Calu3 (cell line): ENCODE measurements around the gene KAT6B. TPM values are rescaled to one million over a fixed set of nuclear protein-coding genes. Genes with fewer than 3 reads are reported as not detected.

Experiments used
- BruUV-seq: library from RNA; stranded (reverse); fragments of 400-500 nt; replicated peaks from 2 replicates; lab custom pipeline; 2021; lab: Mats Ljungman, UMichigan
- CTCF ChIA-PET: fragments of 300-600 bp; sonication (Branson Sonifier 250); formaldehyde crosslinking; loops from one replicate; lab custom pipeline; 2022; ENCODE audit warnings: antibody characterized with exemption; lab: Charles Lee
- DNase-seq: peaks from one replicate; pipeline ENCODE4 v3.0.0; 2022
- H3K27ac Mint-ChIP-seq: one replicate; pipeline ENCODE4 v1.8.0; 2022; ENCODE audit warnings: mixed read lengths; ENCODE audit not compliant: unreplicated experiment
- H3K27me3 Mint-ChIP-seq: one replicate; pipeline ENCODE4 v1.8.0; 2022; ENCODE audit warnings: mixed read lengths; ENCODE audit not compliant: unreplicated experiment
- H3K36me3 Mint-ChIP-seq: one replicate; pipeline ENCODE4 v1.8.0; 2022; ENCODE audit warnings: mild to moderate bottlenecking, moderate library complexity, mixed read lengths; ENCODE audit not compliant: insufficient read depth, unreplicated experiment
- H3K4me1 Mint-ChIP-seq: one replicate; pipeline ENCODE4 v1.8.0; 2022; ENCODE audit warnings: mild to moderate bottlenecking, low read depth, mixed read lengths; ENCODE audit not compliant: unreplicated experiment
- H3K4me3 Mint-ChIP-seq: one replicate; pipeline ENCODE4 v1.8.0; 2022; ENCODE audit warnings: mild to moderate bottlenecking, low read depth, moderate library complexity, mixed read lengths; ENCODE audit not compliant: unreplicated experiment
- H3K9me3 Mint-ChIP-seq: one replicate; pipeline ENCODE4 v1.8.0; 2022; ENCODE audit warnings: low read depth, mixed read lengths; ENCODE audit not compliant: unreplicated experiment
- CTCF ChIP-seq: fragments of 200-600 bp; IDR thresholded peaks from one replicate; pipeline ENCODE4 v1.8.0; 2022; ENCODE audit warnings: antibody characterized with exemption; ENCODE audit not compliant: unreplicated experiment
- intact Hi-C: fragments of 100-400 bp; cut with micrococcal nuclease; formaldehyde crosslinking; loops from one replicate; pipeline ENCODE4 v1.10.0; 2022; ENCODE audit not compliant: unreplicated experiment
- total RNA-seq: library from RNA; stranded (reverse); gene quantifications from 2 replicates; pipeline ENCODE4 v1.2.3, GENCODE V29; 2022

Gene KAT6B
- total RNA-seq, 1 experiment from 2014 or later = 28.6 TPM

- H3K27ac Mint-ChIP-seq = no peak overlapping the region
- TF ChIP-seq CTCF = no peak
These were observed 55.0 kb downstream of the KAT6B start for GRCh38 chr10:74881253-74881884.

GRCh38 chr10:74882427-74882826, 56.0 kb downstream of the KAT6B start:
- no peak for TF ChIP-seq CTCF
- no peak for DNase-seq
- CTCF ChIA-PET = no interaction called here
- Mint-ChIP-seq H3K4me3 (no peak overlapping the region), H3K9me3 (no peaks in the 10 kb centered on the region), H3K4me1 (no peaks in the 10 kb centered on the region), H3K27ac (no peak overlapping the region), H3K36me3 (no peaks in the 10 kb centered on the region), H3K27me3 (no peaks in the 10 kb centered on the region)
- intact Hi-C loops = loop anchor here (10.0 kb wide), 1 partner anchor 112 kb away; no protein-coding TSS in a partner anchor
- no TSS peak for BruUV-seq

More at GRCh38 chr10:74881253-74881884, 55.0 kb downstream of the KAT6B start:
- Mint-ChIP-seq H3K36me3 (no peaks in the 10 kb centered on the region), H3K4me3 (no peak overlapping the region), H3K4me1 (no peaks in the 10 kb centered on the region), H3K9me3 (no peaks in the 10 kb centered on the region), H3K27me3 (no peaks in the 10 kb centered on the region)
- intact Hi-C loops = loop anchor here (10.0 kb wide), 1 partner anchor 113 kb away; no protein-coding TSS in a partner anchor
- CTCF ChIA-PET = interaction anchor here (0.7 kb wide), 1 partner anchor 135 kb away, joined by 3 read pairs; no protein-coding TSS in a partner anchor
- no TSS peak for BruUV-seq
- no peak for DNase-seq

- H3K27me3 Mint-ChIP-seq = no peaks in the 10 kb centered on the region
- no peaks in the 10 kb centered on the region for H3K9me3 Mint-ChIP-seq
- no peaks in the 10 kb centered on the region for H3K4me1 Mint-ChIP-seq
- H3K27ac Mint-ChIP-seq = no peak overlapping the region
- no peak overlapping the region for H3K4me3 Mint-ChIP-seq
- intact Hi-C loops = loop anchor here (10.0 kb wide), 1 partner anchor 112 kb away; no protein-coding TSS in a partner anchor
- no peak for TF ChIP-seq CTCF
- CTCF ChIA-PET = no interaction called here
- no peak for DNase-seq
- no TSS peak for BruUV-seq
- no peaks in the 10 kb centered on the region for H3K36me3 Mint-ChIP-seq
These were observed 56.4 kb downstream of the KAT6B start for GRCh38 chr10:74882831-74883230.

GRCh38 chr10:74883428-74883827, 57.0 kb downstream of the KAT6B start:
- H3K36me3 Mint-ChIP-seq = no peaks in the 10 kb centered on the region
- no peaks in the 10 kb centered on the region for H3K9me3 Mint-ChIP-seq
- H3K27me3 Mint-ChIP-seq = no peaks in the 10 kb centered on the region
- no peak for TF ChIP-seq CTCF
- no TSS peak for BruUV-seq
- no peak for DNase-seq
- H3K27ac Mint-ChIP-seq = no peak overlapping the region
- intact Hi-C loops = loop anchor here (10.0 kb wide), 1 partner anchor 111 kb away; no protein-coding TSS in a partner anchor
- no peak overlapping the region for H3K4me3 Mint-ChIP-seq
- CTCF ChIA-PET = no interaction called here
- no peaks in the 10 kb centered on the region for H3K4me1 Mint-ChIP-seq
